ENCODE measurements around the gene ATP6AP1. TPM values are rescaled to one million over a fixed set of nuclear protein-coding genes. Genes with fewer than 3 reads are reported as not detected.

ATP6AP1 gene
- total RNA-seq, 3 donors from 2014 or later (not counting 1 experiment from before 2014, with no cell fraction given), result 62.4 to 71.7 (median 65.9) TPM

- Histone ChIP-seq H3K9me3 (ENCODE audit: control insufficient read depth, insufficient read depth, low read length) (no peaks in the 10 kb centered on the region), H3K27ac (ENCODE audit: low read length) (no peak overlapping the region), H3K4me1 (ENCODE audit: control insufficient read depth, insufficient read depth, low read length) (peaks cover 43% of the 10 kb centered on the region), H3K4me3 (ENCODE audit: low read length) (no peak overlapping the region), H3K27me3 (ENCODE audit: control insufficient read depth, insufficient read depth, low read length) (no peaks in the 10 kb centered on the region), H3K36me3 (ENCODE audit: control insufficient read depth, insufficient read depth, low read length) (peaks cover 12% of the 10 kb centered on the region)
- DNase-seq, result no peak
- 89% methylated on average over 21 of the region's 21 CpGs for WGBS (ENCODE audit: insufficient coverage)
- intact Hi-C loops (cut with micrococcal nuclease), result loop anchor here (5.0 kb wide), 1 partner anchor 45 kb away; the partner anchor contains the start of gene RPL10
- ATAC-seq, result no peak
- no peak overlapping the region for H3K27ac Mint-ChIP-seq
- no peak for TF ChIP-seq CTCF (IDR thresholded peaks at IDR 0.05)
- no peaks in the 10 kb centered on the region for H3K9me3 Mint-ChIP-seq
- no peaks in the 10 kb centered on the region for H3K36me3 Mint-ChIP-seq
- H3K27me3 Mint-ChIP-seq (ENCODE audit: low read depth in 2 of 2), result no peaks in the 10 kb centered on the region
- no peak overlapping the region for H3K4me3 Mint-ChIP-seq
- peaks cover 0 to 18% of the 10 kb centered on the region in 2 donors for H3K4me1 Mint-ChIP-seq
Observed at GRCh38 chrX:154441984-154442707, 13.7 kb downstream of the ATP6AP1 start.

- Histone ChIP-seq H3K4me1 (ENCODE audit: control insufficient read depth, insufficient read depth, low read length) (peaks cover 33% of the 10 kb centered on the region), H3K36me3 (ENCODE audit: control insufficient read depth, insufficient read depth, low read length) (peaks cover 15% of the 10 kb centered on the region), H3K9me3 (ENCODE audit: control insufficient read depth, insufficient read depth, low read length) (no peaks in the 10 kb centered on the region), H3K27me3 (ENCODE audit: control insufficient read depth, insufficient read depth, low read length) (no peaks in the 10 kb centered on the region), H3K27ac (ENCODE audit: low read length) (peak overlapping the region; percentile 77), H3K4me3 (ENCODE audit: low read length) (peak overlapping the region; percentile 22)
- 24% methylated on average over 10 of the region's 10 CpGs for whole genome bisulfite sequencing (ENCODE audit: insufficient coverage)
- DNase-seq, result peak in 1 of 2 donors; percentile 15
- H3K9me3 Mint-ChIP-seq, result no peaks in the 10 kb centered on the region
- H3K27me3 Mint-ChIP-seq (ENCODE audit: low read depth in 2 of 2), result no peaks in the 10 kb centered on the region
- no peaks in the 10 kb centered on the region for H3K36me3 Mint-ChIP-seq
- intact Hi-C loops (cut with micrococcal nuclease), result loop anchor here (5.0 kb wide), 1 partner anchor 46 kb away; the partner anchor contains the start of gene RPL10
- peaks cover 0 to 8% of the 10 kb centered on the region in 2 donors for H3K4me1 Mint-ChIP-seq
- no peak for TF ChIP-seq CTCF (IDR thresholded peaks at IDR 0.05)
- peak in 2 of 3 donors; percentile 3 to 28 for ATAC-seq
- H3K27ac Mint-ChIP-seq, result peak overlapping the region; percentile 76 to 93
- H3K4me3 Mint-ChIP-seq, result peak overlapping the region; percentile 67
Observed at GRCh38 chrX:154443479-154443910, 15.0 kb downstream of the ATP6AP1 start.

GRCh38 chrX:154443992-154444754, 15.7 kb downstream of the ATP6AP1 start, which contains the start of gene FAM50A:
Gene FAM50A (plus strand): TSS chrX:154444141. CDS start chrX:154444236, 95 bp downstream.
- intact Hi-C loops (cut with micrococcal nuclease), result loop anchor here (5.0 kb wide), 1 partner anchor 47 kb away; the partner anchor contains the start of gene RPL10
- Histone ChIP-seq H3K27me3 (ENCODE audit: control insufficient read depth, insufficient read depth, low read length) (no peaks in the 10 kb centered on the region), H3K4me1 (ENCODE audit: control insufficient read depth, insufficient read depth, low read length) (peaks cover 28% of the 10 kb centered on the region), H3K36me3 (ENCODE audit: control insufficient read depth, insufficient read depth, low read length) (peaks cover 21% of the 10 kb centered on the region), H3K27ac (ENCODE audit: low read length) (peak within 1 kb of the TSS; percentile 77), H3K4me3 (ENCODE audit: low read length) (peak within 1 kb of the TSS; percentile 56), H3K9me3 (ENCODE audit: control insufficient read depth, insufficient read depth, low read length) (no peaks in the 10 kb centered on the region)
- peak within 1 kb of the TSS; percentile 76 to 93 for H3K27ac Mint-ChIP-seq
- H3K4me1 Mint-ChIP-seq, result peaks cover 0 to 8% of the 10 kb centered on the region in 2 donors
- no peaks in the 10 kb centered on the region for H3K36me3 Mint-ChIP-seq
- peak; percentile 74 to 84 for DNase-seq
- no peaks in the 10 kb centered on the region for H3K9me3 Mint-ChIP-seq
- H3K4me3 Mint-ChIP-seq, result peak within 1 kb of the TSS; percentile 67
- ATAC-seq, result peak; percentile 92 to 93 (median 93)
- no peak for TF ChIP-seq CTCF (IDR thresholded peaks at IDR 0.05)
- WGBS (ENCODE audit: insufficient coverage), result 3% methylated on average over 94 of the region's 94 CpGs
- H3K27me3 Mint-ChIP-seq (ENCODE audit: low read depth in 2 of 2), result no peaks in the 10 kb centered on the region
